Fibroblast of the conjunctiva (primary cell): Measurements from ENCODE around the gene TP53BP1.
"Not testable (repeated sequence)": the region's sequence is repeated elsewhere in the genome, so short reads cannot be mapped to it uniquely, and the experiment has no call there.

Source experiments
- DNase-seq: peaks from one replicate; pipeline ENCODE4 v3.0.0-alpha.2; 2010; ENCODE audit warnings: low read depth

TP53BP1 gene

DNA sequence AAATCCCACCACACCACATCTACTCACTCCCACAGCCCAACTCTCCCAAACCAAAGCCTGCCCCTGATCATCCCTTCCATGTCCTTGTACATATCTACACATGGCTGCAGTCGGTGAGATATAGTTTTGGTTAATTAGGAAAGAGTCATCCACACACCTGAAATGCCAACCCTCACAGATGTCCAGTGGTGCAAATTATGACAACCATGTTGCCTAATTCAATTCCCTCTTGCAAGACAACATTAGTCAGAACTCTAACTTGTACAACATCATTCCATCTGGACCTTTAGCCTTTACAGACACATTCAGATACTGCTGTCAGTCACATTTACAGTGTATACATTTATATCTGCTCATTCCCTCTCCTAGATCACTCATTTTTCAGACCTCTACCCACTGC, 80.9 kb downstream of the TP53BP1 start:
- DNase-seq: no peak

- no peak for DNase-seq
These were observed 82.3 kb downstream of the TP53BP1 start for GRCh38 chr15:43410572-43411214.

- DNase-seq: no peak
These were observed 84.2 kb downstream of the TP53BP1 start for GRCh38 chr15:43408789-43409188.

GRCh38 chr15:43406808-43407207, 86.1 kb downstream of the TP53BP1 start:
- no peak for DNase-seq

GRCh38 chr15:43406189-43406588, 86.8 kb downstream of the TP53BP1 start:
- peak; percentile 3 for DNase-seq

- DNase-seq: no peak
These were observed 88.8 kb downstream of the TP53BP1 start for GRCh38 chr15:43404130-43404529.

DNA sequence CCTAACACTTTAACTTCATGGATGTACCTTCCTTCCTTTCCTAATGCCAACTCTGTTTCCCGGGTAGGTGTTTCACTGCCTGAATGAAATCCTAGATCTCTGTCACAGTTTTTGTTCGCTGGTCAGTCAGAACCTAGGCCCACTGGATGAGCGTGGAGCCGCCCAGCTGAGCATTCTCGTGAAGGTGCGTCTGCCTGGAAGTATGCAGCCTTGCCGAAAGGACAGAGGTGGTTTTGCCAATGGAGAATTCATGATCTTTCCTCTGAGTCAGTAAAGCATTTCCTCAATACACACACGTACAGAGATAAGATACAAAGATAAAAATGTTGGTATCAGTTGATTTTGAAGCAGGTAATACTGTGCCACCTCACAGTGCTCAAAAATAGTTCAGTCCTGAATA, 89.3 kb downstream of the TP53BP1 start:
- DNase-seq: no peak

- DNase-seq: no peak
These were observed 90.7 kb downstream of the TP53BP1 start for GRCh38 chr15:43402255-43402654.

GRCh38 chr15:43393592-43393991, 99.4 kb downstream of the TP53BP1 start:
- DNase-seq: not testable (repeated sequence)

DNA sequence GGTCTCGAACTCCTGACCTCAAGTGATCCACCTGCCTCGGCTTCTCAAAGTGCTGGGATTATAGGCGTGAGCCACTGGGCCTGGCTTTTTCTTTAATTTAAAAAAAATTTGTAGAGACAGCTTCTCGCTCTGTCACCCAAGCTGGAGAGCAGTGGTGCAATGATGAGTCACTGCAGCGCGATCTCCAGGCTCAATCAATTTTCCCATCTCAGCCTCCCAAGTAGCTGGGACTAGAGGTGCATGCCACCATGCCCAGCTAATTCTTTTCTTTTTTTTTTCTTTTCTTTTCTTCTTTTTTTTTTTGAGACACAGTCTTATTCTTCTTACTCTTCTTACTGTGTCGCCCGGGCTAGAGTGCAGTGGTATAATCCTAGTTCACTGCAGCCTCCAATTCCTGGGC, 102.2 kb downstream of the TP53BP1 start:
- DNase-seq: no peak

GRCh38 chr15:43383070-43383469, 109.9 kb downstream of the TP53BP1 start:
- DNase-seq: no peak

GRCh38 chr15:43382310-43382709, 110.6 kb downstream of the TP53BP1 start:
- DNase-seq: no peak

DNA sequence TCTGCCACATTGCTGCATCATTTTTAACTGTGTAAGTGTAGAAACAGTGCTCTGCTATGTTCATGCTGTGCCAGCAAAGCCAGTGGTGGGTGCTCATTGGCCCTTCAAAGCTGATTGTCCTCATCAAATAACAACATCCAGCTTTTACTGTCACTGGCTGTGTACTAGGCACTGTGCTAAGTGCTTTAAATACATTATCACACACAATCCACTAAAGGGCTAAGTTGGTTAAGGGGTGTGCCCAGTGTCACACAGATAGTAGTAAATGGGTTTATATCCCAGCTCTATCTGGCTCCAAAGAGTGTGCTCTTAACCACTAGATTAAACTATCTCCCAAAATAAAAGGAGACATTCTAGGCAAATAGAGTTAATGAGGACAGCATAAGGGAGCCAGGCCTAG, 114.4 kb downstream of the TP53BP1 start:
- no peak for DNase-seq

- DNase-seq: peak; percentile 12
These were observed 116.8 kb downstream of the TP53BP1 start for GRCh38 chr15:43376017-43376705.

- peak; percentile 63 for DNase-seq
These were observed 121.7 kb downstream of the TP53BP1 start, which contains the start of the genes TUBGCP4 and ZSCAN29 for GRCh38 chr15:43370975-43371974. Gene TUBGCP4 (plus strand): TSS chr15:43371101. CDS start chr15:43371355, 254 bp downstream. Gene ZSCAN29 (minus strand): TSS chr15:43371043. CDS start chr15:43369913, 1,130 bp downstream.

- DNase-seq: no peak
These were observed 122.5 kb downstream of the TP53BP1 start for GRCh38 chr15:43370310-43370974.

DNA sequence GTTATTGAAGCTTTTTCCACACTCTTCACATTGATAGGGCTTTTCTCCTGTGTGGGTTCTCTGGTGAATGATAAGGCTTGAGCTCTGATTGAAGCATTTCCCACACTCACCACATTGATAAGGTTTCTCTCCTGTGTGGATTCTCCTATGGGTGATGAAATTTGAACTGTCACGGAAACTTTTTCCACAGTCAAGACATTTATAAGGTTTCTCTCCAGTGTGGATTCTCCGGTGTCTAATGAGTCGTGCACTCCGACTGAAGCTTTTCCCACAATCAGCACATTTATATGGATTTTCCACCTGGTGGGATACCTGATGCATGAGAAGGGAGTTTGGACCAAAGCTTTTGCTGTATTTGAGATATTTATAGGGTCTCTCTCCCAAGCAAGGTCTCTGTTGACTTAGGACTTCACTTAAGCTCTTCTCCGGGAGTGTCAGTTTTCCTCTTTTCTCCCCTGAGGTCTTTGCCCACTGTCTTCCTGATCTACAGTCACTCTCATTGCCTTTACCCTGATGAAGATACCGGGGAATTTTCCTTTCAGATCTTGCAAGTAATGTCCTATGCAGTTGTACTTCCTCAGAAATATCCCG, 131.5 kb downstream of the TP53BP1 start:
- no peak for DNase-seq

GRCh38 chr15:43360821-43361220, 132.1 kb downstream of the TP53BP1 start:
- DNase-seq: no peak
